Body of pancreas (tissue), 4 donors: ENCODE results near the gene SYNJ2. TPM values are rescaled to one million over a fixed set of nuclear protein-coding genes. Genes with fewer than 3 reads are reported as not detected.
A peak's percentile ranks its signal among the peaks of the same experiment; 100 is the strongest.

Source experiments
- ATAC-seq: fragments of 150-250 bp; one replicate; pipeline ENCODE4 v1.9.1; 2016
- DNase-seq, 4 donors: peaks; one replicate each; pipeline ENCODE4 v3.0.0-alpha.2; 2019
- H3K27ac ChIP-seq, 4 donors: fragments of 200-600 bp; sonication (generic); 1 replicate in 3 of 4; 2 replicates in 1 of 4; pipeline versions ENCODE4 v1.5.1 to v1.6.1; 2016 to 2019; ENCODE audit warnings: mild to moderate bottlenecking in 1 of 4, mixed read lengths in 1 of 4, moderate library complexity in 1 of 4
- H3K27me3 ChIP-seq, 2 donors: fragments of 200-600 bp; sonication (generic); one replicate each; pipeline ENCODE4 v1.6.0; 2016; ENCODE audit warnings: mild to moderate bottlenecking in 1 of 2
- H3K36me3 ChIP-seq, 2 donors: fragments of 200-600 bp; sonication (generic); replicated peaks in 1 of 2; 2 replicates each; pipeline ENCODE4 v1.5.1; 2016; ENCODE audit warnings: low read depth in 2 of 2; ENCODE audit not compliant: insufficient read depth in 1 of 2
- H3K4me1 ChIP-seq: fragments of 200-600 bp; sonication (generic); one replicate; pipeline ENCODE4 v1.6.0; 2016
- H3K4me3 ChIP-seq, 2 donors: fragments of 200-600 bp; sonication (generic); 1 replicate in 1 of 2; 2 replicates in 1 of 2; pipeline ENCODE4 v1.5.1; 2016 to 2019
- H3K9me3 ChIP-seq, 3 donors: fragments of 200-600 bp; sonication (generic); 1 replicate in 2 of 3; 2 replicates in 1 of 3; pipeline ENCODE4 v1.5.1; 2016
- POLR2A ChIP-seq, 3 donors: fragments of 450-650 bp; IDR thresholded peaks; one replicate each; pipeline ENCODE4 v1.6.1; 2016; ENCODE audit warnings: antibody characterized with exemption in 3 of 3, mild to moderate bottlenecking in 2 of 3
- WGBS, 2 donors: methylation state at CpG; one replicate each; pipeline ENCODE4 v1.1.5; 2017; 5-methylcytosine and 5-hydroxymethylcytosine counted together
- intact Hi-C: fragments of 100-400 bp; cut with DNase I; formaldehyde crosslinking; loops from one replicate; pipeline ENCODE4 v1.15.1; 2023
- total RNA-seq, 2 donors: library from RNA; depleted of rRNA; stranded (reverse); fragments of >200 nt; gene quantifications; one replicate each; pipeline ENCODE4 v1.1.0, GENCODE V29; 2016
- TF ChIP-seq, protein P1 (sequence below), 7 experiments: fragments of 450-650 bp in 4 of 7; fragments of 200-600 bp in 3 of 7; sonication (generic) in 3 of 7; IDR thresholded peaks; one replicate each; pipeline ENCODE4 v1.5.1; 2016 to 2019; ENCODE audit warnings: antibody characterized with exemption in 7 of 7

Gene SYNJ2
- total RNA-seq, 2 donors from 2014 or later: 12.2 to 14.8 TPM

DNA sequence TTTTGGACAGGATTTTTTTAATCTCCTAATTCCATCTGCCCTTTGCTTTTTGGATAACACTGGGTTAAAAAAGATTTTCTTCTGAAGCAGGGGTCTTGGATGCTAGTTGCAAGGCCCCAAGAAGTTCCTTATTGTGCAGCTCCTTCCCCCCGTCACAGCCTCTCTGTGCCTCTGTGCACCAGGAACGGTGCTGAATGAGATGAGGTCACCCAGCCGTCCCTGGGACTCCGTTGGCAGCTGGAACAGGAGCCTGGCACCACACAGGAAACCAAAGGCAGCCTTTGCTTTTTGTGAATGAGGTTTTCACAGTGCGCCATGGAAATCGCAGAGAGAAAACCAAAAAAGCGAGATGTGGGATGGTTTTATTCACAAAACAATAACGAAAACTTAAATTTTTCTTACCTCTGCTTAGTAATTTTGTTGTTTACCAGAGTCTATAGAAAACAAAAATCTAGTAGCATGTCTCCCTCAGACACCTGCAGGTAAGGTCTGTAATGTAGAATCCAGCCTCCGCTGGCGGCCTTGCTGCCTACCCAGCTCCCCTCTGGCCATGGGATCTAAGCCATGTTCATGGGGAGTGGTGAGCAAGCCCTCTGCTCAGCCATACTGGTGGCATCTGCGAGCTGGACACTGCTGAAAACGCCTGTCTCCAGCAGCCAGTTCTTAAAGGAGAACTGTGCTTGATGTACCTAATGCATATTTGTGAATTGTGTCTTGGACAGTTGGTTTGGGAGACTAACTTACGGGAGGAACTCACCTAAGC, 40.4 kb upstream of the SYNJ2 start:
- Histone ChIP-seq H3K27ac (peak overlapping the region in 2 of 4 donors; percentile 27 to 28), H3K4me1 (peaks cover 10% of the 10 kb centered on the region), H3K27me3 (no peaks in the 10 kb centered on the region), H3K4me3 (no peak overlapping the region), H3K9me3 (no peaks in the 10 kb centered on the region), H3K36me3 (peaks cover 15 to 36% of the 10 kb centered on the region in 2 donors)
- no peak for TF ChIP-seq POLR2A (IDR thresholded peaks at IDR 0.05)
- TF ChIP-seq, protein P1, sequence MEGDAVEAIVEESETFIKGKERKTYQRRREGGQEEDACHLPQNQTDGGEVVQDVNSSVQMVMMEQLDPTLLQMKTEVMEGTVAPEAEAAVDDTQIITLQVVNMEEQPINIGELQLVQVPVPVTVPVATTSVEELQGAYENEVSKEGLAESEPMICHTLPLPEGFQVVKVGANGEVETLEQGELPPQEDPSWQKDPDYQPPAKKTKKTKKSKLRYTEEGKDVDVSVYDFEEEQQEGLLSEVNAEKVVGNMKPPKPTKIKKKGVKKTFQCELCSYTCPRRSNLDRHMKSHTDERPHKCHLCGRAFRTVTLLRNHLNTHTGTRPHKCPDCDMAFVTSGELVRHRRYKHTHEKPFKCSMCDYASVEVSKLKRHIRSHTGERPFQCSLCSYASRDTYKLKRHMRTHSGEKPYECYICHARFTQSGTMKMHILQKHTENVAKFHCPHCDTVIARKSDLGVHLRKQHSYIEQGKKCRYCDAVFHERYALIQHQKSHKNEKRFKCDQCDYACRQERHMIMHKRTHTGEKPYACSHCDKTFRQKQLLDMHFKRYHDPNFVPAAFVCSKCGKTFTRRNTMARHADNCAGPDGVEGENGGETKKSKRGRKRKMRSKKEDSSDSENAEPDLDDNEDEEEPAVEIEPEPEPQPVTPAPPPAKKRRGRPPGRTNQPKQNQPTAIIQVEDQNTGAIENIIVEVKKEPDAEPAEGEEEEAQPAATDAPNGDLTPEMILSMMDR (IDR thresholded peaks at IDR 0.05): no peak
- WGBS, 2 donors: 81 to 85% methylated on average over 13 of the region's 13 CpGs
- peak; percentile 66 for ATAC-seq
- DNase-seq: no peak
- intact Hi-C loops: no loop called here

DNA sequence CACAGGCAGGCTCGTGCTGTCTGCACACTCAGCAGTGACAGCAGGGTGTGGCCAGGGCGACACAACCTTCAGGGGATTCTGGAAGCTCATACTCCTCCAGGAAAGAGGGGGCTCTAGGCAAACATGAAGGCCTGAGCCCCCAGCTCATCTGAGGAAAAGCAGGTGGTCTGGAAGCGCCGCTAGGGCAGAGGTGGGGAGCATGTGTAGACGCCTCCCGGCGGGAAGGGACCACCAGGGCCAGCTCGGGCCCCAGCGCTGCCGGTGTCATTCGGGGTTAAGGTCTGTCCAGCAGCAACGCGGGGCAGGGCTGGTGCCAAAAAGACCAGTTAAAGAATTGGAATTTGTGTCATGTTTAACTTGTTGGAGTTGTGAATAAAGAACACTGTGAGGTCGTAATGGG, 39.3 kb upstream of the SYNJ2 start:
- H3K27ac ChIP-seq: no peak overlapping the region
- intact Hi-C loops: no loop called here
- ATAC-seq (no peak), DNase-seq (no peak)
- 91 to 94% methylated on average over 13 of the region's 14 CpGs for WGBS, 2 donors
- no peak overlapping the region for H3K4me3 ChIP-seq
- peaks cover 15 to 33% of the 10 kb centered on the region in 2 donors for H3K36me3 ChIP-seq
- no peaks in the 10 kb centered on the region for H3K9me3 ChIP-seq
- H3K4me1 ChIP-seq: peaks cover 10% of the 10 kb centered on the region
- TF ChIP-seq POLR2A (IDR thresholded peaks at IDR 0.05): no peak
- TF ChIP-seq, protein P1 (IDR thresholded peaks at IDR 0.05): no peak
- H3K27me3 ChIP-seq: no peaks in the 10 kb centered on the region

DNA sequence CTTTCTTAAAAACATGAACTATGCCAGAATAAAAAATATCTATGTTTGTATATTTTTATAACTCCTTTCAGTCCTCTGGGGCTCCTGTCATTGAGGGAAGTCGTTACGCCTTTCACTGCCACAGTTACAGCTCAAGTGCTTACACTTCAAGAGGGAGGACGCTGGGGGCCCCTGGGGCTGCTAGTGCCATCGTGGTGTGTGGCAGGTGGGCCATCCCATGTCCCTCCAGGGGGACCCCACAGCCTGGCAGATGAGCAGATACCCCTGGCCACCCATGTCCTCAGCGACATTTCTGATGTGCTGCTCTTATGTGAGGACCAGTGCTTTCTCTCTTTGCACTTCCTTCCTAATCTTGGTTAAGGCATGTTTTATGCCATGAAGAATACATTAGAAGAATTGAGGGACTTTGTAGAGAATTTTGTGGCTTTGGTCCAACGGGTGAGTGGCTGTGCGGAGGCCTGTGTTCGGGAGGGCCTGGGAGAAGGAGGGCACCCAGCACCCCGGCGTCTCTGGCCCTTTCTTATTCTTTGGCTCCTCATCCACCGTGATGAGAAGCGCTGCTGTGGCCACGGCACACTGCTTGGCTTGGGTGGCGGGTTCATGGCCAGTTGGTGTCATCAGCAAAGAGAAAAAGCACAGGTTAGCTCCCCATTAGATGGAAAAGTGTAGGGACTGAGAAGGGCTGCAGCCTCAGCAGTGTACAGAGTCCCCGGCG, 38.3 kb upstream of the SYNJ2 start:
- no peak for ATAC-seq
- no peaks in the 10 kb centered on the region for H3K9me3 ChIP-seq
- no peak overlapping the region for H3K4me3 ChIP-seq
- TF ChIP-seq, protein P1 (IDR thresholded peaks at IDR 0.05): no peak
- TF ChIP-seq POLR2A (IDR thresholded peaks at IDR 0.05): no peak
- H3K4me1 ChIP-seq: peaks cover 10% of the 10 kb centered on the region
- peaks cover 15 to 33% of the 10 kb centered on the region in 2 donors for H3K36me3 ChIP-seq
- WGBS, 2 donors: 93 to 95% methylated on average over 16 of the region's 16 CpGs
- intact Hi-C loops: no loop called here
- no peak overlapping the region for H3K27ac ChIP-seq
- no peaks in the 10 kb centered on the region for H3K27me3 ChIP-seq
- no peak for DNase-seq

DNA sequence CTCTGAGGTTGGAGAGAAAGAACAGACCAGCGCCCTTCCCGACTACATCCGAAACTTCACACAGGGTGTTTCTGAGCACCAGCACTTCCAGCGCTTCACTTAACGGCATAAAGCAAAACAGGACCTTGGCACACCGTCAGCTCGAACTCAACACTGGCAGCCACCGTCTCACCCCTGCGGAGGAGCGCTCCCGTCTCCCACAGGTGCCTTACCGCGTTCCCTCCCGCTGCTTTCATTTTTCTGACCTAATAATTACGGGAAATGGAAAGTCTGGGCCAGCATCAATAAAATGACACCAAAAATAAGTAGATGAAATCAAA, 37.7 kb upstream of the SYNJ2 start:
- Histone ChIP-seq H3K36me3 (peaks cover 15 to 29% of the 10 kb centered on the region in 2 donors), H3K27ac (no peak overlapping the region), H3K4me1 (peaks cover 10% of the 10 kb centered on the region), H3K9me3 (no peaks in the 10 kb centered on the region), H3K27me3 (no peaks in the 10 kb centered on the region), H3K4me3 (no peak overlapping the region)
- no peak for TF ChIP-seq POLR2A (IDR thresholded peaks at IDR 0.05)
- TF ChIP-seq, protein P1 (IDR thresholded peaks at IDR 0.05): no peak
- ATAC-seq (no peak), DNase-seq (no peak)
- intact Hi-C loops: no loop called here
- WGBS, 2 donors: 94 to 95% methylated on average over 15 of the region's 15 CpGs
